Thyroid gland (tissue), 4 donors: ENCODE measurements around the gene FOXRED1. TPM values are rescaled to one million over a fixed set of nuclear protein-coding genes. Genes with fewer than 3 reads are reported as not detected.

Experiments used
- DNase-seq, 2 donors: peaks; one replicate each; pipeline ENCODE4 v3.0.0-alpha.2; 2019
- H3K27ac ChIP-seq, 3 donors: fragments of 200-600 bp; sonication (generic); 1 replicate in 2 of 3; 2 replicates in 1 of 3; pipeline ENCODE4 v1.5.1; 2016 to 2019; ENCODE audit warnings: mild to moderate bottlenecking in 1 of 3, moderate library complexity in 1 of 3
- H3K27me3 ChIP-seq: fragments of 200-600 bp; sonication (generic); one replicate; pipeline ENCODE4 v1.5.1; 2019
- H3K36me3 ChIP-seq, 2 donors: fragments of 200-600 bp; sonication (generic); one replicate each; pipeline ENCODE4 v1.5.1; 2016 to 2019
- H3K4me1 ChIP-seq, 2 donors: fragments of 200-600 bp; sonication (generic); one replicate each; pipeline ENCODE4 v1.5.1; 2017 to 2019
- H3K4me3 ChIP-seq, 3 donors: fragments of 200-600 bp; sonication (generic); replicated peaks in 1 of 3; 1 replicate in 2 of 3; 2 replicates in 1 of 3; pipeline ENCODE4 v1.5.1; 2016; ENCODE audit warnings: mild to moderate bottlenecking in 1 of 3
- H3K9me3 ChIP-seq: fragments of 200-600 bp; sonication (generic); one replicate; pipeline ENCODE4 v1.5.1; 2017
- POLR2A ChIP-seq, 2 donors: fragments of 450-650 bp; IDR thresholded peaks; one replicate each; pipeline ENCODE4 v1.6.1; 2017; ENCODE audit warnings: antibody characterized with exemption in 2 of 2, mild to moderate bottlenecking in 2 of 2, moderate library complexity in 1 of 2
- WGBS, 2 donors: methylation state at CpG; one replicate each; pipeline ENCODE4 v1.1.5; 2017; 5-methylcytosine and 5-hydroxymethylcytosine counted together
- intact Hi-C: fragments of 100-400 bp; cut with DNase I; formaldehyde crosslinking; loops from one replicate; pipeline ENCODE4 v1.15.1; 2023
- total RNA-seq, 4 donors: library from RNA; depleted of rRNA; stranded (reverse); fragments of >200 nt; gene quantifications; one replicate each; pipeline ENCODE4 v1.2.3, GENCODE V29; 2016
- TF ChIP-seq, protein P1 (sequence below), 6 experiments: fragments of 200-600 bp in 3 of 6; fragments of 450-650 bp in 3 of 6; sonication (generic) in 3 of 6; IDR thresholded peaks; one replicate each; pipeline ENCODE4 v1.5.1; 2016 to 2019; ENCODE audit warnings: antibody characterized with exemption in 6 of 6, mild to moderate bottlenecking in 2 of 6, inconsistent platforms in 1 of 6, moderate library complexity in 1 of 6

Gene FOXRED1
- total RNA-seq, 4 donors from 2014 or later = 13.3 to 25.8 (median 20.2) TPM

GRCh38 chr11:126303623-126304456, 34.9 kb downstream of the FOXRED1 start, which contains the start of gene DCPS:
Gene DCPS (plus strand): TSS chr11:126304060. CDS start chr11:126304081, 21 bp downstream.
- Histone ChIP-seq H3K4me3 (peak within 1 kb of the TSS; percentile 47 to 84 (median 52)), H3K27me3 (no peaks in the 10 kb centered on the region), H3K9me3 (no peaks in the 10 kb centered on the region), H3K27ac (peak within 1 kb of the TSS; percentile 34 to 84 (median 77)), H3K36me3 (no peaks in the 10 kb centered on the region), H3K4me1 (peaks cover 6% of the 10 kb centered on the region in 2 donors)
- intact Hi-C loops = loop anchor here (5.0 kb wide), 1 partner anchor 288 kb away; no protein-coding TSS in a partner anchor
- 3% methylated on average over 35 to 49 of the region's 61 CpGs for WGBS, 2 donors
- DNase-seq = peak; percentile 86 to 89
- peak; percentile 25 to 73 for TF ChIP-seq POLR2A (IDR thresholded peaks at IDR 0.05)
- TF ChIP-seq, protein P1, sequence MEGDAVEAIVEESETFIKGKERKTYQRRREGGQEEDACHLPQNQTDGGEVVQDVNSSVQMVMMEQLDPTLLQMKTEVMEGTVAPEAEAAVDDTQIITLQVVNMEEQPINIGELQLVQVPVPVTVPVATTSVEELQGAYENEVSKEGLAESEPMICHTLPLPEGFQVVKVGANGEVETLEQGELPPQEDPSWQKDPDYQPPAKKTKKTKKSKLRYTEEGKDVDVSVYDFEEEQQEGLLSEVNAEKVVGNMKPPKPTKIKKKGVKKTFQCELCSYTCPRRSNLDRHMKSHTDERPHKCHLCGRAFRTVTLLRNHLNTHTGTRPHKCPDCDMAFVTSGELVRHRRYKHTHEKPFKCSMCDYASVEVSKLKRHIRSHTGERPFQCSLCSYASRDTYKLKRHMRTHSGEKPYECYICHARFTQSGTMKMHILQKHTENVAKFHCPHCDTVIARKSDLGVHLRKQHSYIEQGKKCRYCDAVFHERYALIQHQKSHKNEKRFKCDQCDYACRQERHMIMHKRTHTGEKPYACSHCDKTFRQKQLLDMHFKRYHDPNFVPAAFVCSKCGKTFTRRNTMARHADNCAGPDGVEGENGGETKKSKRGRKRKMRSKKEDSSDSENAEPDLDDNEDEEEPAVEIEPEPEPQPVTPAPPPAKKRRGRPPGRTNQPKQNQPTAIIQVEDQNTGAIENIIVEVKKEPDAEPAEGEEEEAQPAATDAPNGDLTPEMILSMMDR (IDR thresholded peaks at IDR 0.05) = no peak

DNA sequence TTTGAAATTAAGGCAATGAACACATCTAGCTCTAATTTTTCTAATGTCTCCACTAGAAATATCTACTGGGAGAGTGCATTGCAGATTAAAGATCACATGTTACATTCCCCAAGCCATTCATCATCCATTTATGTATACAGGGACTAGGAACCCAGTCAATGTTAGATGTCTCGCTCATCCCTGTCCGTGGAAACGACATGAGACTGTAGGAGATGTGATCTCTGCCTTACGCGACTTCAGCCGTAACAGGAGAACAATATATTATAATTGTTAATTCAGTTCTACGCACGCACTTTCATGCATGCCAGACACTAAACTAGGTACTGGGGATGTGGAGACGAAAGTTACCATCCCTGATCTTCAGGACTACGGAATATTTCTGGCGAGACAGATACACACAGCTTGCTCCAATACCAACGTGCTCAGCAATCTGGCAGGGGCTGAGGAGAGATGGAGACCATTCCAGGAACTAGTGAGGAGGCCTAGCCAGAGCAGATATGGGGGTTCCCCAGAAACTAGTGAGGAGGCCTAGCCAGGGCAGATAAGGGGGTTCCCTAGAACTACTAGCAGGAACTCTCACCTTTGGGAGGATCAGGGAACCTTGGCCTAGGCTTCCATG, 35.6 kb downstream of the FOXRED1 start:
- Histone ChIP-seq H3K27ac (peak overlapping the region in 2 of 3 donors; percentile 77 to 84), H3K4me3 (peak overlapping the region; percentile 47 to 84 (median 52)), H3K27me3 (no peaks in the 10 kb centered on the region), H3K36me3 (no peaks in the 10 kb centered on the region), H3K9me3 (no peaks in the 10 kb centered on the region), H3K4me1 (peaks cover 6% of the 10 kb centered on the region in 2 donors)
- 59 to 61% methylated on average over 12 of the region's 12 CpGs for WGBS, 2 donors
- DNase-seq = no peak
- intact Hi-C loops = loop anchor here (5.0 kb wide), 1 partner anchor 288 kb away; no protein-coding TSS in a partner anchor
- TF ChIP-seq, protein P1 (IDR thresholded peaks at IDR 0.05) = no peak
- TF ChIP-seq POLR2A (IDR thresholded peaks at IDR 0.05) = no peak

DNA sequence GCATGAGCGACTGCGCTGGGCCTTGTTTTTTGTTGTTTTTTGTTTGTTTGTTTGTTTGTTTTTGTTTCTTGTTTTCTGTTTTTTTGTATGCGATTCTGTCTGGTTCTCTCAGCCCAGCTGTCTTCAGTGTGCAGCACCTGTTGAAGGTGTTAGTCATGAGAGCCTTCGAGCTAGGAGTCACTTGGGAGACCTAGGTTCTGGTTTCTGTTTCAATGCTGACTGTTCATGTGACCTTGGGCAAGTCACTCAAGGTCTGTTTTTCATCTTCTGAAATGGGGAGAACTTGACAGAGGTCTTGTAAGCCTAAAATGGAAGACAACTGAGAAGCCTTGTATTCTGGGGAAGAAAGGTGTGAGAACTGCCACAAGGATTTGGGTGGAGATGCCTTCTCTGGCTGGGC, 36.7 kb downstream of the FOXRED1 start:
- H3K27ac ChIP-seq = no peak overlapping the region
- 92 to 95% methylated on average over 4 of the region's 4 CpGs for WGBS, 2 donors
- H3K4me1 ChIP-seq = peaks cover 6 to 7% of the 10 kb centered on the region in 2 donors
- no peak for TF ChIP-seq POLR2A (IDR thresholded peaks at IDR 0.05)
- TF ChIP-seq, protein P1 (IDR thresholded peaks at IDR 0.05) = no peak
- intact Hi-C loops = no loop called here
- no peaks in the 10 kb centered on the region for H3K9me3 ChIP-seq
- H3K36me3 ChIP-seq = no peaks in the 10 kb centered on the region
- no peak overlapping the region for H3K4me3 ChIP-seq
- no peaks in the 10 kb centered on the region for H3K27me3 ChIP-seq
- DNase-seq = no peak

DNA sequence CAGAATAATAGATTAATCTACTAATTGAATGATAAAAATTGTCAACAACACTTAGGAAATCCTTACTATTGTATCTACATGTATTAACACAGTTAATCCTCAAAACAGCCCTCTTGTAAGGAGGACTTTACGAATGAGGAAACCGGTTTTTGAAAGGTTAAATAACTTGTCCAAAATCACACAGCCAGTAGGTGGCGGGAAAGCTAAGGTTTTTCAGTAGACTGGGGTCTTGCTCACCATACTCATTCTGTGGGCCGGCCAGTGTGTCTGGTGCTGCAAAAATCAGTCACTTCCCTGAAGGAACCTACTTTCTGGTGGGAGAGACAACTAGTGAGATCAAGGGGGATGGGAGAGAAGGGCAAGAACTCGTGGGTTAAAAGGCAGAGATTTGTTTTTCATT, 38.8 kb downstream of the FOXRED1 start:
- Histone ChIP-seq H3K4me3 (no peak overlapping the region), H3K27me3 (no peaks in the 10 kb centered on the region), H3K4me1 (peaks cover 6 to 10% of the 10 kb centered on the region in 2 donors), H3K36me3 (no peaks in the 10 kb centered on the region), H3K27ac (no peak overlapping the region), H3K9me3 (no peaks in the 10 kb centered on the region)
- WGBS, 2 donors = 47 to 54% methylated on average over 5 of the region's 5 CpGs
- intact Hi-C loops = no loop called here
- no peak for TF ChIP-seq POLR2A (IDR thresholded peaks at IDR 0.05)
- TF ChIP-seq, protein P1 (IDR thresholded peaks at IDR 0.05) = no peak
- no peak for DNase-seq
